GM18951 (cell line): ENCODE data around the gene MYL10.

Source experiments
- POLR2A ChIP-seq: IDR thresholded peaks from 4 replicates; pipeline ENCODE4 v1.6.1; 2011; ENCODE audit warnings: mild to moderate bottlenecking; ENCODE audit not compliant: insufficient read length, insufficient read depth; ENCODE audit errors: extremely low read depth
- in situ Hi-C: fragments of 300-500 bp; cut with MboI; formaldehyde crosslinking; loops from one replicate; pipeline ENCODE4 v1.12.0; 2022; ENCODE audit warnings: low sequenced_read_pairs, mixed read lengths, inconsistent platforms; ENCODE audit not compliant: unreplicated experiment

Gene MYL10

DNA sequence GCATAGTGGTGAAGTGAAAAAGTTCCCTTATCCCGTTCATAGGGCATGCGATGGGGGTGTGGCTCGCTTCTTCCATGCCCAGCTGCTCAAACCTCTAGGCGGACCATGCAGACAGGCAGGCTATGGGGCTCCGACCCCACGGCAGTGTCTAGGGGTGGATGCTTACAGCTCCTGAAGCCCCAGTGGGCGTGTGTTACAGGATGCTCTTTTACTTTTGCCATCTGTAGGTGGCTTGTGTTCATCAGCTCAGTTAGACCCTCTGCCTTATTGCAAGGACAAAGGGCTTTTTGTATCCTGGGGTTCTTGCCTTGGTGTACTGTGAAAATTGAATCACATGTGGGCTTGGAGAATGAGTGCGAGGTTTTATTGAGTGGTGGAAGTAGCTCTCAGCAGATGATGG is at the start of gene MYL10:
TSS of gene MYL10 (minus strand) at position 126 of the 400 bp plus-strand sequence. CDS start 178 bp downstream, outside the sequence.
- in situ Hi-C loops, result no loop called here
- no peak for TF ChIP-seq POLR2A

- in situ Hi-C loops, result no loop called here
- TF ChIP-seq POLR2A, result no peak
Measured at GRCh38 chr7:101678658-101679057, 49.6 kb upstream of the MYL10 start.

DNA sequence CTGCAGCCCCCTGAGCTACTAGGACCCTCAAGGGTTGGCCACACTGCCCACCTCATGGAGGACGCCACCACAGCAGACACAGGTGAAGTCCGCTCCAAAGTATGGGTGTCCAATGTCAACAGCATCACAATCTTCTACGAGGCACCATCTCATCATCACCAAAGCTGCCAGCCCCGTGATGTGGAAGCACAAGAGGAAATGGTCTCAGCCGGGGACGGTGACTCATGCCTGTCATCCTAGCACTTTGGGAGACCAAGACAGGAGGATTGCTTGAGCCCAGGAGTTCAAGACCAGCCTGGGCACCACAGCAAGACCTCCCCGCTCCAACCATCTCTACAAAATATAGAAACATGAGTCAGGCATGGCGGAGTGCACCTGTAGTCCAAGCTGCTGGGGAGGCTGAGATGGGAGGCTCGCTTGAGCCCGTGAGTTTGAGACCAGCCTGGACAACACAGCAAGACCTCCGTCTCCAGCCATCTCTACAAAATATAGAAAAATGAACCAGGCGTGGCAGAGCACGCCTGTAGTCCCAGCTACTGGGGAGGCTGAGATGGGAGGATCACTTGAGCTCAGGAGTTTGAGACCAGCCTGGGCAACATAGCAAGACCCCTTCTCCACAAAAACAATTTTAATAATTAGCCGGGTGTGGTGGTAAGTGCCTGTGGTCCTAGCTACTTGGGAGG is 48.8 kb upstream of the MYL10 start:
- in situ Hi-C loops, result no loop called here

GRCh38 chr7:101677391-101677790 is 48.3 kb upstream of the MYL10 start:
- no peak for TF ChIP-seq POLR2A
- in situ Hi-C loops, result no loop called here

More for the DNA sequence above, 48.8 kb upstream of the MYL10 start:
- TF ChIP-seq POLR2A, result no peak

DNA sequence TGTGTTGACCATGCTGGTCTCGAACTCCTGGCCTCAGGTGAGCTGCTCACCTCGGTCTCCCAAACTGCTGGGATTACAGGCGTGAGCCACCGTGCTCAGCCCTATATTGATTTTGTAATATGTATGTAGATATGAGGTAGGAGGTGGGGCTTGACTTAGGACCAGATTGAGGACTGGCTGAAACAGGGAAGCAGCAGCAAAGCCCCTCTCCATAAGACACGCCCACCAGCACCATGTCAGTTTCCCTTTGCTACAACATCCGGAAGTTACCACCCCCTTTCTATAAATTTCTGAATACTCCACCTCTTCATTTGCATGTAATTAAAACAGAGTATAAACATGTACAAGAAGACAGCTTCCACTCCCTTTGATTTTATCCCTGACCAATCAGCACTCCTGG is 47.9 kb upstream of the MYL10 start:
- TF ChIP-seq POLR2A, result no peak
- in situ Hi-C loops, result no loop called here

DNA sequence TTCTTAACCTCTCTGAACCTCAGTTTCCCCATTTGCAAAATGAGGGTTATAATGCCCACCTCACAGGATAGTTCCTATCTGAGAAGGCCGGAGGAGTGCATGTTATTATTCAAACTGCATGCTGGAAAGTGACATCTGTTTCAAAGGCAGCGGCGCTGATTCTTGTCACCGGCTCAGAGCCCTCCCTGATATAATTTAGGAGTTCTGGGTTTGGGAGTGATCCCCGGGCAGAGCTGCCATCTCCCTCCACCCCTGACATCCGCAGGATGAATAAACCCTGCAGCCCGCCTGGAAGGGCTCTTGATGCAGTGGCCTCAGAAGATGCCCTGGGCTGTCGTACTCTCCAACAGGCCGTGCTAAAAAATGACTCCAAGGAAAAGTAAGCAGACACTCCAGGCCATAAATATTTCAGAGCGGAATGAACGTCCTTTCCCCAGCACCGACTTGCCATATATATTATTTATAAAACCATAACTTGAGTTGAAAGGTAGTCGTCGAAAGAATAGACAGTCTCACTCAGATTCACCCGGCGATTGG is 47.0 kb upstream of the MYL10 start:
- in situ Hi-C loops, result no loop called here

DNA sequence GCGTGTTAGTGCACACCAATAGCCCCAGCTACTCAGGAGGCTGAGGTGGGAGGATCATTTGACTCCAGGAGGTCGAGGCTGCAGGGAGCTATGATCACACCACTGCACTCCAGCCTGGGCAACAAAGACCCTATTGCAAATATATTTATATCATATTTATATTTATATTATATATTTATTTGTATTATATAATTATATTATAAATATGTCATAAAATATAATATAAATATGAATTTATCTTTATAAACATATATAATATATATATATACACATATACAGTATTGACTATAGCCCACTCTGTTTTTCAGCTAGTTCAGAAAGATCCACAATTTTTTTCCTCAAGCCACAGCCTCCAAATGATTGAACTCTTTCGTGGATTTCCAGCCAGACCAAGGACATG is 45.3 kb upstream of the MYL10 start:
- TF ChIP-seq POLR2A, result no peak
- in situ Hi-C loops, result no loop called here

More for the DNA sequence above, 47.0 kb upstream of the MYL10 start:
- TF ChIP-seq POLR2A, result no peak

DNA sequence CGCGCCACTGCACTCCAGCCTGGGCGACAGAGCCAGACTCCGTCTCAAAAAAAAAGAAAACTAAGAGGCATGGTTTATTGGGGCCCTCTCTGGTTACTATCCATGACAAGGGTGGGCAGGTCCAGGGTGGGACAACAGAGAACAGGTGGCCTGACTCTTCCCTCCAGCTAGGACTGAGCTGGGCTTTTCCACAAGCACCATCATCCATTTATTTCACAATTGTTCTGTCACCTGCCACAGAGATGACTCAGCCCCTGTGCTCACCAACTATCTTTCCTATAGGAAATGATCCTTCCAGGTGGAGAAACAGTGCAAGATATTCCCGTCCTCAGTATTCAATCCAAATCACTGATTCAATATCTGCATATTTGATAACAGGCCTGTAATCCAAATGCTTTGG is 44.9 kb upstream of the MYL10 start:
- in situ Hi-C loops, result no loop called here
- no peak for TF ChIP-seq POLR2A

GRCh38 chr7:101673315-101673714 is 44.2 kb upstream of the MYL10 start:
- in situ Hi-C loops, result no loop called here

GRCh38 chr7:101671371-101672356 is 42.6 kb upstream of the MYL10 start:
- in situ Hi-C loops, result no loop called here
- TF ChIP-seq POLR2A, result no peak

More at GRCh38 chr7:101673315-101673714, 44.2 kb upstream of the MYL10 start:
- no peak for TF ChIP-seq POLR2A

GRCh38 chr7:101669307-101669706 is 40.2 kb upstream of the MYL10 start:
- in situ Hi-C loops, result no loop called here
- no peak for TF ChIP-seq POLR2A

GRCh38 chr7:101668726-101669125 is 39.6 kb upstream of the MYL10 start:
- TF ChIP-seq POLR2A, result no peak

DNA sequence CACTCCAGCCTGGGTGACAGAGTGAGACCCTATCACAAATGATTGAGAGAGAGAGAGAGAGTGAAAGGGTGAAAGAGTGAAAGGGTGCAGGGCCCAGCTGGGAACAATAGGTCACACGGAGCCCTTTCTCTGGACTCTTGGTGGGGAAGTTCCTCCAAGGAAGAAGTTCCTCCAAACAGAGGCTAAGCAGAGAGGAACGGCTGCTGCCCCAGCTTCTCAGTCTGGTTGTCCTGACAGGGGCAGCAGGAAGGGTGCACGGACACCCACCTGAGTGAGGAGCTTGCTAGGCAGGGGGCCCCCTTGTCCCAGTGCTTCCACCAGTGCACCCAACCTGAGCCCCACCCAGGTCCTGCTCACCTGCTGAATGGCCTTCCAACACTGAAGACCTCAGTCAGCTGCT is 38.8 kb upstream of the MYL10 start:
- no peak for TF ChIP-seq POLR2A
- in situ Hi-C loops, result no loop called here

More at GRCh38 chr7:101668726-101669125, 39.6 kb upstream of the MYL10 start:
- in situ Hi-C loops, result no loop called here
